ENCODE data around the gene RUFY2.

Gene RUFY2

GRCh38 chr10:68406815-68407548, at the start of gene RUFY2:
RUFY2 (minus strand) TSS chr10:68407277; CDS start chr10:68407189, 88 bp downstream.
- peak; percentile 53 for DNase-seq (ENCODE audit: low read depth)

GRCh38 chr10:68449698-68450097, 42.6 kb upstream of the RUFY2 start:
- DNase-seq (ENCODE audit: low read depth), result peak; percentile 21

GRCh38 chr10:68446179-68446578, 39.1 kb upstream of the RUFY2 start:
- DNase-seq (ENCODE audit: low read depth), result no peak

GRCh38 chr10:68442971-68443370, 35.9 kb upstream of the RUFY2 start:
- no peak for DNase-seq (ENCODE audit: low read depth)

GRCh38 chr10:68440898-68441297, 33.8 kb upstream of the RUFY2 start:
- DNase-seq (ENCODE audit: low read depth), result no peak

GRCh38 chr10:68435803-68436202, 28.7 kb upstream of the RUFY2 start:
- no peak for DNase-seq (ENCODE audit: low read depth)

GRCh38 chr10:68434657-68435056, 27.6 kb upstream of the RUFY2 start:
- DNase-seq (ENCODE audit: low read depth), result no peak

- no peak for DNase-seq (ENCODE audit: low read depth)
These were observed 21.5 kb upstream of the RUFY2 start for GRCh38 chr10:68428396-68429104.

GRCh38 chr10:68424454-68425014, 17.5 kb upstream of the RUFY2 start:
- no peak for DNase-seq (ENCODE audit: low read depth)

GRCh38 chr10:68423522-68423921, 16.4 kb upstream of the RUFY2 start:
- DNase-seq (ENCODE audit: low read depth), result no peak

GRCh38 chr10:68419376-68419775, 12.3 kb upstream of the RUFY2 start:
- no peak for DNase-seq (ENCODE audit: low read depth)

GRCh38 chr10:68408898-68409518, 1.9 kb upstream of the RUFY2 start:
- DNase-seq (ENCODE audit: low read depth), result no peak

GRCh38 chr10:68406111-68406814, 814 bp downstream of the RUFY2 start:
- peak; percentile 20 for DNase-seq (ENCODE audit: low read depth)

- no peak for DNase-seq (ENCODE audit: low read depth)
These were observed 3.4 kb downstream of the RUFY2 start for GRCh38 chr10:68403701-68404100.

- no peak for DNase-seq (ENCODE audit: low read depth)
These were observed 4.8 kb downstream of the RUFY2 start for GRCh38 chr10:68402276-68402675.

- DNase-seq (ENCODE audit: low read depth), result no peak
These were observed 10.1 kb downstream of the RUFY2 start for GRCh38 chr10:68397005-68397404.

GRCh38 chr10:68385740-68386139, 21.3 kb downstream of the RUFY2 start:
- no peak for DNase-seq (ENCODE audit: low read depth)

GRCh38 chr10:68371604-68372003, 35.5 kb downstream of the RUFY2 start:
- DNase-seq (ENCODE audit: low read depth), result no peak

GRCh38 chr10:68367121-68367520, 40.0 kb downstream of the RUFY2 start:
- DNase-seq (ENCODE audit: low read depth), result no peak

GRCh38 chr10:68366600-68366999, 40.5 kb downstream of the RUFY2 start:
- no peak for DNase-seq (ENCODE audit: low read depth)

GRCh38 chr10:68365611-68366010, 41.5 kb downstream of the RUFY2 start:
- no peak for DNase-seq (ENCODE audit: low read depth)

All from fibroblast of the conjunctiva (primary cell).